Muscle of leg (tissue), 11 donors: ENCODE data around the gene TIAM2. TPM values are rescaled to one million over a fixed set of nuclear protein-coding genes. Genes with fewer than 3 reads are reported as not detected.

Source experiments
- DNase-seq: peaks from one replicate; pipeline ENCODE4 v3.0.0; 2013
- H3K27ac ChIP-seq: one replicate; pipeline ENCODE4 v1.5.1; 2013; ENCODE audit warnings: mild to moderate bottlenecking, low read length, control low read depth
- H3K27me3 ChIP-seq: one replicate; pipeline ENCODE4 v1.6.1; 2013; ENCODE audit warnings: low read length; ENCODE audit not compliant: control insufficient read depth, insufficient read depth
- H3K36me3 ChIP-seq: one replicate; pipeline ENCODE4 v1.6.1; 2013; ENCODE audit warnings: low read length; ENCODE audit not compliant: control insufficient read depth, insufficient read depth
- H3K4me1 ChIP-seq: one replicate; pipeline ENCODE4 v1.6.1; 2013; ENCODE audit warnings: low read length; ENCODE audit not compliant: control insufficient read depth, insufficient read depth
- H3K4me3 ChIP-seq: one replicate; pipeline ENCODE4 v1.5.1; 2013; ENCODE audit warnings: low read length, control low read depth
- H3K9me3 ChIP-seq: replicated peaks from 2 replicates; pipeline ENCODE4 v1.6.1; 2013; ENCODE audit warnings: low read depth, low read length; ENCODE audit not compliant: control insufficient read depth
- WGBS: methylation state at CpG from one replicate; pipeline ENCODE4 v1.1.5; 2013; ENCODE audit warnings: missing lambda C conversion rate; ENCODE audit not compliant: insufficient coverage; 5-methylcytosine and 5-hydroxymethylcytosine counted together
- polyA plus RNA-seq, 8 donors: library from polyadenylated mRNA; unstranded; fragments of 120-200 nt; gene quantifications; one replicate each; pipeline versions ENCODE4 v1.2.1 to v1.2.3, GENCODE V29; 2013; ENCODE audit warnings: inconsistent platforms in 1 of 8, low replicate concordance in 1 of 8; ENCODE audit not compliant: insufficient read length in 8 of 8, insufficient read depth in 1 of 8
- total RNA-seq: library from RNA; stranded (reverse); fragments of 120-200 nt; gene quantifications from one replicate; pipeline ENCODE4 v1.2.4, GENCODE V29; 2013

TIAM2 gene
- total and polyA plus RNA-seq, 9 donors, result 11.3 to 16.7 (median 13.1) TPM

GRCh38 chr6:155075930-155076695 is 81.0 kb downstream of the TIAM2 start:
- Histone ChIP-seq H3K4me1 (peaks cover 9% of the 10 kb centered on the region), H3K9me3 (no peaks in the 10 kb centered on the region), H3K27me3 (no peaks in the 10 kb centered on the region), H3K36me3 (no peaks in the 10 kb centered on the region), H3K27ac (no peak overlapping the region), H3K4me3 (no peak overlapping the region)
- 91% methylated on average over 4 of the region's 12 CpGs for WGBS
- no peak for DNase-seq

GRCh38 chr6:155077331-155077730 is 82.2 kb downstream of the TIAM2 start:
- 80% methylated on average over 2 of the region's 7 CpGs for WGBS
- H3K27ac ChIP-seq, result no peak overlapping the region

GRCh38 chr6:155077784-155078183 is 82.7 kb downstream of the TIAM2 start:
- Histone ChIP-seq H3K27me3 (no peaks in the 10 kb centered on the region), H3K9me3 (no peaks in the 10 kb centered on the region), H3K27ac (peak overlapping the region; percentile 63), H3K4me1 (peaks cover 9% of the 10 kb centered on the region), H3K36me3 (no peaks in the 10 kb centered on the region), H3K4me3 (no peak overlapping the region)
- no CpG with 5 or more reads among the region's 2 CpGs for WGBS
- DNase-seq, result no peak

More at GRCh38 chr6:155077331-155077730, 82.2 kb downstream of the TIAM2 start:
- H3K9me3 ChIP-seq, result no peaks in the 10 kb centered on the region
- no peaks in the 10 kb centered on the region for H3K27me3 ChIP-seq
- DNase-seq, result no peak
- peaks cover 9% of the 10 kb centered on the region for H3K4me1 ChIP-seq
- H3K4me3 ChIP-seq, result no peak overlapping the region
- H3K36me3 ChIP-seq, result no peaks in the 10 kb centered on the region

GRCh38 chr6:155078331-155078745 is 83.2 kb downstream of the TIAM2 start:
- Histone ChIP-seq H3K4me1 (peaks cover 9% of the 10 kb centered on the region), H3K36me3 (no peaks in the 10 kb centered on the region), H3K9me3 (no peaks in the 10 kb centered on the region), H3K27me3 (no peaks in the 10 kb centered on the region), H3K27ac (peak overlapping the region; percentile 63), H3K4me3 (no peak overlapping the region)
- DNase-seq, result peak; percentile 80
- 52% methylated on average over 7 of the region's 8 CpGs for WGBS

- peaks cover 9% of the 10 kb centered on the region for H3K4me1 ChIP-seq
- H3K27ac ChIP-seq, result no peak overlapping the region
- no peaks in the 10 kb centered on the region for H3K27me3 ChIP-seq
- H3K36me3 ChIP-seq, result no peaks in the 10 kb centered on the region
- H3K4me3 ChIP-seq, result no peak overlapping the region
- no peak for DNase-seq
- no peaks in the 10 kb centered on the region for H3K9me3 ChIP-seq
- 63% methylated on average over 3 of the region's 7 CpGs for WGBS
These were observed 84.9 kb downstream of the TIAM2 start for GRCh38 chr6:155079985-155080452.

GRCh38 chr6:155080881-155081845 is 86.0 kb downstream of the TIAM2 start:
- Histone ChIP-seq H3K9me3 (no peaks in the 10 kb centered on the region), H3K4me3 (no peak overlapping the region), H3K27ac (no peak overlapping the region), H3K36me3 (no peaks in the 10 kb centered on the region), H3K4me1 (peaks cover 9% of the 10 kb centered on the region), H3K27me3 (no peaks in the 10 kb centered on the region)
- WGBS, result 67% methylated on average over 5 of the region's 9 CpGs
- peak; percentile 43 for DNase-seq

- H3K4me3 ChIP-seq, result no peak overlapping the region
- H3K36me3 ChIP-seq, result no peaks in the 10 kb centered on the region
- 20% methylated on average over 1 of the region's 4 CpGs for WGBS
- no peak overlapping the region for H3K27ac ChIP-seq
- no peaks in the 10 kb centered on the region for H3K27me3 ChIP-seq
- no peak for DNase-seq
- H3K4me1 ChIP-seq, result no peaks in the 10 kb centered on the region
- H3K9me3 ChIP-seq, result no peaks in the 10 kb centered on the region
These were observed 89.5 kb downstream of the TIAM2 start for GRCh38 chr6:155084431-155085123.

- Histone ChIP-seq H3K36me3 (peaks cover 2% of the 10 kb centered on the region), H3K4me3 (no peak overlapping the region), H3K27me3 (no peaks in the 10 kb centered on the region), H3K4me1 (no peaks in the 10 kb centered on the region), H3K27ac (no peak overlapping the region), H3K9me3 (no peaks in the 10 kb centered on the region)
- no peak for DNase-seq
- WGBS, result 89% methylated on average over 6 of the region's 8 CpGs
These were observed 90.6 kb downstream of the TIAM2 start for GRCh38 chr6:155085582-155086257.

GRCh38 chr6:155088856-155089255 is 93.7 kb downstream of the TIAM2 start:
- peaks cover 2% of the 10 kb centered on the region for H3K36me3 ChIP-seq
- H3K27me3 ChIP-seq, result no peaks in the 10 kb centered on the region
- no CpG with 5 or more reads among the region's 1 CpG for WGBS
- H3K4me3 ChIP-seq, result no peak overlapping the region
- H3K27ac ChIP-seq, result no peak overlapping the region
- no peaks in the 10 kb centered on the region for H3K4me1 ChIP-seq
- H3K9me3 ChIP-seq, result no peaks in the 10 kb centered on the region
- no peak for DNase-seq
